Keratinocyte (primary cell): ENCODE measurements around the gene ITGA11.

Experiments used
- CTCF ChIP-seq, 3 experiments: IDR thresholded peaks in 1 of 3; conservative IDR thresholded peaks in 1 of 3; optimal IDR thresholded peaks in 1 of 3; 2 replicates in 2 of 3; 3 replicates in 1 of 3; pipeline versions ENCODE3 to v1.5.1; 2011; ENCODE audit warnings: low read length in 3 of 3, mild to moderate bottlenecking in 3 of 3, moderate library complexity in 2 of 3, control low read depth in 1 of 3, inconsistent platforms in 1 of 3; ENCODE audit not compliant: insufficient read depth in 2 of 3; ENCODE audit errors: extremely low read depth in 1 of 3
- EZH2 ChIP-seq: IDR thresholded peaks from one replicate; pipeline ENCODE4 v1.6.1; 2012; ENCODE audit warnings: inconsistent platforms, mild to moderate bottlenecking, low read length, moderate library complexity

- no peak for TF ChIP-seq EZH2
- TF ChIP-seq CTCF (optimal IDR thresholded peaks at IDR 0.05 in 1 of 3, IDR thresholded peaks at IDR 0.05 in 1 of 3, conservative IDR thresholded peaks at IDR 0.05 in 1 of 3; ENCODE audit: extremely low read depth in 1 of 3, insufficient read depth in 2 of 3, low read length in 3 of 3) = no peak
Measured at GRCh38 chr15:68379058-68379758, 52.8 kb downstream of the ITGA11 start.
